HEK293 (cell line): ENCODE measurements around the gene CEP41.

Source experiments
- CTCF ChIA-PET: fragments of 350-600 bp; formaldehyde crosslinking; extraction: SDS; loops from one replicate; lab custom pipeline; 2021; ENCODE audit warnings: antibody characterized with exemption; lab: Yijun Ruan, JAX
- POLR2A ChIA-PET: fragments of 300-600 bp; formaldehyde crosslinking; extraction: SDS; loops from one replicate; lab custom pipeline; 2020; ENCODE audit warnings: antibody characterized with exemption, inconsistent platforms; lab: Yijun Ruan, JAX
- H3K27ac ChIP-seq: fragments of 200-500 bp; sonication (Bioruptor generic); 2 replicates; pipeline ENCODE4 v1.5.1; 2014; ENCODE audit warnings: low read depth, low read length, control low read depth, inconsistent platforms; ENCODE audit errors: extremely low read depth
- H3K36me3 ChIP-seq, 2 experiments: fragments of 200-500 bp in 1 of 2; sonication (Bioruptor generic) in 1 of 2; 1 replicate in 1 of 2; 2 replicates in 1 of 2; pipeline ENCODE4 v1.5.1; 2014 to 2017; ENCODE audit warnings: inconsistent platforms in 2 of 2, low read length in 2 of 2; ENCODE audit not compliant: control insufficient read depth in 2 of 2, insufficient read depth in 1 of 2
- H3K4me1 ChIP-seq: fragments of 200-500 bp; sonication (Bioruptor generic); 2 replicates; pipeline ENCODE4 v1.5.1; 2014; ENCODE audit warnings: mild to moderate bottlenecking, low read length, inconsistent platforms; ENCODE audit not compliant: control insufficient read depth, insufficient read depth
- H3K4me3 ChIP-seq: 2 replicates; pipeline ENCODE4 v1.5.1; 2011; ENCODE audit warnings: low read depth, mild to moderate bottlenecking, control low read depth, low read length, moderate library complexity
- H3K9me3 ChIP-seq: fragments of 200-500 bp; sonication (Bioruptor generic); 2 replicates; pipeline ENCODE4 v1.5.1; 2014; ENCODE audit warnings: low read depth, low read length, inconsistent platforms; ENCODE audit not compliant: control insufficient read depth, insufficient read depth
- KLF16 ChIP-seq: fragments of 450-650 bp; formaldehyde crosslinking; IDR thresholded peaks from 2 replicates; pipeline ENCODE4 v1.5.1; 2017; ENCODE audit warnings: missing biosample characterization, missing genetic modification characterization
- SALL2 ChIP-seq: fragments of 450-650 bp; formaldehyde crosslinking; IDR thresholded peaks from 2 replicates; pipeline ENCODE4 v1.5.0; 2017; ENCODE audit warnings: missing biosample characterization, mild to moderate bottlenecking, missing genetic modification characterization, borderline replicate concordance
- SP7 ChIP-seq: fragments of 450-650 bp; formaldehyde crosslinking; IDR thresholded peaks from 2 replicates; pipeline ENCODE4 v1.5.1; 2016; ENCODE audit warnings: missing biosample characterization, missing genetic modification characterization
- ZBTB48 ChIP-seq: fragments of 450-650 bp; formaldehyde crosslinking; IDR thresholded peaks from 2 replicates; pipeline ENCODE4 v1.5.1; 2016; ENCODE audit warnings: missing biosample characterization, missing genetic modification characterization
- ZFHX2 ChIP-seq: fragments of 450-650 bp; formaldehyde crosslinking; conservative IDR thresholded peaks from 2 replicates; pipeline ENCODE4 v1.5.1; 2016; ENCODE audit warnings: missing biosample characterization, missing genetic modification characterization
- ZNF148 ChIP-seq: fragments of 450-650 bp; formaldehyde crosslinking; IDR thresholded peaks from 2 replicates; pipeline ENCODE4 v1.5.0; 2017; ENCODE audit warnings: missing biosample characterization, missing genetic modification characterization, borderline replicate concordance
- ZNF175 ChIP-seq: fragments of 450-650 bp; formaldehyde crosslinking; IDR thresholded peaks from 2 replicates; pipeline ENCODE4 v1.5.1; 2016; ENCODE audit warnings: missing biosample characterization, missing genetic modification characterization
- ZNF416 ChIP-seq: fragments of 450-650 bp; formaldehyde crosslinking; IDR thresholded peaks from 2 replicates; pipeline ENCODE4 v1.5.1; 2016; ENCODE audit warnings: missing biosample characterization, missing genetic modification characterization
- ZNF530 ChIP-seq: fragments of 450-650 bp; formaldehyde crosslinking; IDR thresholded peaks from 2 replicates; pipeline ENCODE4 v1.5.1; 2016; ENCODE audit warnings: low read depth, missing biosample characterization, missing genetic modification characterization
- ZNF560 ChIP-seq: fragments of 450-650 bp; formaldehyde crosslinking; IDR thresholded peaks from 2 replicates; pipeline ENCODE4 v1.5.1; 2017; ENCODE audit warnings: missing biosample characterization, missing genetic modification characterization, borderline replicate concordance
- ZNF571 ChIP-seq: fragments of 450-650 bp; formaldehyde crosslinking; IDR thresholded peaks from 2 replicates; pipeline ENCODE4 v1.5.0; 2017; ENCODE audit warnings: missing biosample characterization, missing genetic modification characterization
- ZNF624 ChIP-seq: fragments of 450-650 bp; formaldehyde crosslinking; IDR thresholded peaks from 2 replicates; pipeline ENCODE4 v1.5.1; 2017; ENCODE audit warnings: missing biosample characterization, missing genetic modification characterization
- ZNF654 ChIP-seq: fragments of 450-650 bp; formaldehyde crosslinking; IDR thresholded peaks from 2 replicates; pipeline ENCODE4 v1.5.1; 2016; ENCODE audit warnings: low read depth, missing biosample characterization, missing genetic modification characterization
- ZNF768 ChIP-seq: fragments of 450-650 bp; formaldehyde crosslinking; IDR thresholded peaks from 2 replicates; pipeline ENCODE4 v1.5.1; 2018; ENCODE audit warnings: missing biosample characterization, mild to moderate bottlenecking, missing genetic modification characterization
- ZNF837 ChIP-seq: fragments of 450-650 bp; formaldehyde crosslinking; IDR thresholded peaks from 2 replicates; pipeline ENCODE4 v1.5.1; 2016; ENCODE audit warnings: missing biosample characterization, missing genetic modification characterization
- TF ChIP-seq, protein P1 (sequence below): fragments of 450-650 bp; formaldehyde crosslinking; IDR thresholded peaks from 2 replicates; pipeline ENCODE4 v1.5.1; 2017; ENCODE audit warnings: missing biosample characterization, missing genetic modification characterization
- TF ChIP-seq, protein P2 (sequence below): fragments of 450-650 bp; formaldehyde crosslinking; IDR thresholded peaks from 2 replicates; pipeline ENCODE4 v1.5.1; 2017; ENCODE audit warnings: missing biosample characterization, mild to moderate bottlenecking, missing genetic modification characterization, moderate library complexity
- TF ChIP-seq, protein P3 (sequence below): fragments of 450-650 bp; formaldehyde crosslinking; IDR thresholded peaks from 2 replicates; pipeline ENCODE4 v1.5.1; 2016; ENCODE audit warnings: missing biosample characterization, missing genetic modification characterization
- TF ChIP-seq, protein P4 (sequence below): fragments of 450-650 bp; formaldehyde crosslinking; IDR thresholded peaks from 2 replicates; pipeline ENCODE4 v1.5.1; 2016; ENCODE audit warnings: missing biosample characterization, missing genetic modification characterization
- TF ChIP-seq, protein P5 (sequence below): fragments of 450-650 bp; formaldehyde crosslinking; IDR thresholded peaks from 2 replicates; pipeline ENCODE4 v1.5.1; 2016; ENCODE audit warnings: missing biosample characterization, missing genetic modification characterization
- TF ChIP-seq, protein P6 (sequence below): fragments of 450-650 bp; formaldehyde crosslinking; IDR thresholded peaks from 2 replicates; pipeline ENCODE4 v1.5.1; 2016; ENCODE audit warnings: missing biosample characterization, missing genetic modification characterization

The CEP41 gene

DNA sequence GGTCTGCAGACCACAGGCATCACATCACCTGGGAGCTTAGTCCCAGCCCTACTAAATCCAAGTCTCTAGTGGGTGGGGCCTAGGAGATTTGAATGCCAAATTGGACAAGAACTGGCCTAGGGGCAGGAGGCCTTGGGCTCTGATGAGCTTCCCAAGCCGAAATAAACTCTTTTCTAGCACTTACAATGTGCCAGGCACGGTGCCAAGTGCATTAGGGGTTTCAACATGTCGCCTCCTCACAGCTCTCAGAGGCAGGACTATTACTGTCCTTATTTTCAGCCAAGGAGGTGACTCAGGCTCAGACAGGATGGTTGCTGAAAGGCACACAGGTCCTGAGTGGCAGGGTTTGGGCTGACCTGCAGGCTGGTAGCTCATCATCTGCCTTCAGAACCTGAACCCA lies 69.8 kb downstream of the CEP41 start (continued):
- TF ChIP-seq, protein P1, sequence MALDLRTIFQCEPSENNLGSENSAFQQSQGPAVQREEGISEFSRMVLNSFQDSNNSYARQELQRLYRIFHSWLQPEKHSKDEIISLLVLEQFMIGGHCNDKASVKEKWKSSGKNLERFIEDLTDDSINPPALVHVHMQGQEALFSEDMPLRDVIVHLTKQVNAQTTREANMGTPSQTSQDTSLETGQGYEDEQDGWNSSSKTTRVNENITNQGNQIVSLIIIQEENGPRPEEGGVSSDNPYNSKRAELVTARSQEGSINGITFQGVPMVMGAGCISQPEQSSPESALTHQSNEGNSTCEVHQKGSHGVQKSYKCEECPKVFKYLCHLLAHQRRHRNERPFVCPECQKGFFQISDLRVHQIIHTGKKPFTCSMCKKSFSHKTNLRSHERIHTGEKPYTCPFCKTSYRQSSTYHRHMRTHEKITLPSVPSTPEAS (tag by site-specific recombination) = no peak
- TF ChIP-seq ZNF560 (tag by site-specific recombination) (no peak), ZNF654 (tag by site-specific recombination) (no peak), ZNF837 (tag by site-specific recombination) (no peak), ZNF624 (tag by site-specific recombination) (no peak), SP7 (tag by site-specific recombination) (no peak), KLF16 (tag by site-specific recombination) (no peak)

DNA sequence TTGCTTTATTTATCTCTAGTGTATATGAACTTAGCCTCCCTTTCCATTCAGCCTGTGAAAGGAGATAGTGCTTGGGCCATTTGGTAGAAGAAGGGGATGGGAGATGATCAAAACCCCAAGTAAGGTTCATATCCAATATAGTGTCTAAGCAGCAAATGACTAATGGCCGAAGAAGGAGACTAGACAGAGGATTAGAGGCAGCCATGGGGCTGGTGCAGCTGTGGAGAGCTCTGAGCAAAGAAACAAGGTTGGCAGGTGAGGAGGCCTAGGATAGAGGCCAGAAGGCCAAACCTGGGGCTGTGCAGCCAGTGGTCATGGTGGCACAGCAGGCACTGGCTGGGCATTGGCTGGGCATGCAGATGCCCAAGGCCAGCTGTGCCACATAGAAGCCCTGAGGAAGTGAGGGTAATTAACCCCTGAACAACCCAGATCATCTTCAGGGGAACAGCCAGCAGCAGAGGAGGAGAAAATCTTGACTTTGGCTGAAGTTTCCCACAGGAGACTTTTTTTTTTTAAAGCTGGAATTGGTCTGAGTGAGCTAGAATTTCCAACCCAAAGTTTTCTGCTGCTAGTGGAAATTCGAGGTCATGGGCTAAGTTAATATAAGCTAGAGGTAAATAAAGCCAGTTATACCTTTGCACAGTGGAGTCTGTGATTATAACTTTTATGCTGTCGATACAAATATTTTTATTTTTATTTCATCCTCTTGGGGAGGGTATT lies 70.8 kb downstream of the CEP41 start:
- Histone ChIP-seq H3K4me3 (no peak overlapping the region), H3K9me3 (no peaks in the 10 kb centered on the region), H3K27ac (peak overlapping the region; percentile 17; the same call in 1 of the 2 replicates), H3K36me3 (no peaks in the 10 kb centered on the region), H3K4me1 (peaks cover 19% of the 10 kb centered on the region)
- CTCF ChIA-PET = no interaction called here
- POLR2A ChIA-PET = no interaction called here
- no peak for TF ChIP-seq SALL2 (tag by site-specific recombination)
- TF ChIP-seq ZFHX2 (tag by site-specific recombination) = no peak
- no peak for TF ChIP-seq ZNF530 (tag by site-specific recombination)
- no peak for TF ChIP-seq ZNF768 (tag by site-specific recombination)
- TF ChIP-seq ZNF148 (tag by site-specific recombination) = no peak
- TF ChIP-seq, protein P2, sequence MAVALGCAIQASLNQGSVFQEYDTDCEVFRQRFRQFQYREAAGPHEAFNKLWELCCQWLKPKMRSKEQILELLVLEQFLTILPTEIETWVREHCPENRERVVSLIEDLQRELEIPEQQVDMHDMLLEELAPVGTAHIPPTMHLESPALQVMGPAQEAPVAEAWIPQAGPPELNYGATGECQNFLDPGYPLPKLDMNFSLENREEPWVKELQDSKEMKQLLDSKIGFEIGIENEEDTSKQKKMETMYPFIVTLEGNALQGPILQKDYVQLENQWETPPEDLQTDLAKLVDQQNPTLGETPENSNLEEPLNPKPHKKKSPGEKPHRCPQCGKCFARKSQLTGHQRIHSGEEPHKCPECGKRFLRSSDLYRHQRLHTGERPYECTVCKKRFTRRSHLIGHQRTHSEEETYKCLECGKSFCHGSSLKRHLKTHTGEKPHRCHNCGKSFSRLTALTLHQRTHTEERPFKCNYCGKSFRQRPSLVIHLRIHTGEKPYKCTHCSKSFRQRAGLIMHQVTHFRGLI (tag by site-specific recombination) = no peak
- no peak for TF ChIP-seq ZNF416 (tag by site-specific recombination)
- TF ChIP-seq, protein P3, sequence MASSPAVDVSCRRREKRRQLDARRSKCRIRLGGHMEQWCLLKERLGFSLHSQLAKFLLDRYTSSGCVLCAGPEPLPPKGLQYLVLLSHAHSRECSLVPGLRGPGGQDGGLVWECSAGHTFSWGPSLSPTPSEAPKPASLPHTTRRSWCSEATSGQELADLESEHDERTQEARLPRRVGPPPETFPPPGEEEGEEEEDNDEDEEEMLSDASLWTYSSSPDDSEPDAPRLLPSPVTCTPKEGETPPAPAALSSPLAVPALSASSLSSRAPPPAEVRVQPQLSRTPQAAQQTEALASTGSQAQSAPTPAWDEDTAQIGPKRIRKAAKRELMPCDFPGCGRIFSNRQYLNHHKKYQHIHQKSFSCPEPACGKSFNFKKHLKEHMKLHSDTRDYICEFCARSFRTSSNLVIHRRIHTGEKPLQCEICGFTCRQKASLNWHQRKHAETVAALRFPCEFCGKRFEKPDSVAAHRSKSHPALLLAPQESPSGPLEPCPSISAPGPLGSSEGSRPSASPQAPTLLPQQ = no peak
- TF ChIP-seq, protein P4, sequence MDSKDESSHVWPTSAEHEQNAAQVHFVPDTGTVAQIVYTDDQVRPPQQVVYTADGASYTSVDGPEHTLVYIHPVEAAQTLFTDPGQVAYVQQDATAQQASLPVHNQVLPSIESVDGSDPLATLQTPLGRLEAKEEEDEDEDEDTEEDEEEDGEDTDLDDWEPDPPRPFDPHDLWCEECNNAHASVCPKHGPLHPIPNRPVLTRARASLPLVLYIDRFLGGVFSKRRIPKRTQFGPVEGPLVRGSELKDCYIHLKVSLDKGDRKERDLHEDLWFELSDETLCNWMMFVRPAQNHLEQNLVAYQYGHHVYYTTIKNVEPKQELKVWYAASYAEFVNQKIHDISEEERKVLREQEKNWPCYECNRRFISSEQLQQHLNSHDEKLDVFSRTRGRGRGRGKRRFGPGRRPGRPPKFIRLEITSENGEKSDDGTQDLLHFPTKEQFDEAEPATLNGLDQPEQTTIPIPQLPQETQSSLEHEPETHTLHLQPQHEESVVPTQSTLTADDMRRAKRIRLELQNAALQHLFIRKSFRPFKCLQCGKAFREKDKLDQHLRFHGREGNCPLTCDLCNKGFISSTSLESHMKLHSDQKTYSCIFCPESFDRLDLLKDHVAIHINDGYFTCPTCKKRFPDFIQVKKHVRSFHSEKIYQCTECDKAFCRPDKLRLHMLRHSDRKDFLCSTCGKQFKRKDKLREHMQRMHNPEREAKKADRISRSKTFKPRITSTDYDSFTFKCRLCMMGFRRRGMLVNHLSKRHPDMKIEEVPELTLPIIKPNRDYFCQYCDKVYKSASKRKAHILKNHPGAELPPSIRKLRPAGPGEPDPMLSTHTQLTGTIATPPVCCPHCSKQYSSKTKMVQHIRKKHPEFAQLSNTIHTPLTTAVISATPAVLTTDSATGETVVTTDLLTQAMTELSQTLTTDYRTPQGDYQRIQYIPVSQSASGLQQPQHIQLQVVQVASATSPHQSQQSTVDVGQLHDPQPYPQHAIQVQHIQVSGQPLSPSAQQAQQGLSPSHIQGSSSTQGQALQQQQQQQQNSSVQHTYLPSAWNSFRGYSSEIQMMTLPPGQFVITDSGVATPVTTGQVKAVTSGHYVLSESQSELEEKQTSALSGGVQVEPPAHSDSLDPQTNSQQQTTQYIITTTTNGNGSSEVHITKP (tag by site-specific recombination) = no peak
- TF ChIP-seq, protein P5, sequence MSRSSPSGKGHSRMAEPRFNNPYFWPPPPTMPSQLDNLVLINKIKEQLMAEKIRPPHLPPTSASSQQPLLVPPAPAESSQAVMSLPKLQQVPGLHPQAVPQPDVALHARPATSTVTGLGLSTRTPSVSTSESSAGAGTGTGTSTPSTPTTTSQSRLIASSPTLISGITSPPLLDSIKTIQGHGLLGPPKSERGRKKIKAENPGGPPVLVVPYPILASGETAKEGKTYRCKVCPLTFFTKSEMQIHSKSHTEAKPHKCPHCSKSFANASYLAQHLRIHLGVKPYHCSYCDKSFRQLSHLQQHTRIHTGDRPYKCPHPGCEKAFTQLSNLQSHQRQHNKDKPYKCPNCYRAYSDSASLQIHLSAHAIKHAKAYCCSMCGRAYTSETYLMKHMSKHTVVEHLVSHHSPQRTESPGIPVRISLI (tag by site-specific recombination) = no peak
- no peak for TF ChIP-seq ZNF654 (tag by site-specific recombination)
- TF ChIP-seq ZNF571 (tag by site-specific recombination) = no peak
- no peak for TF ChIP-seq ZBTB48 (tag by site-specific recombination)
- no peak for TF ChIP-seq ZNF175 (tag by site-specific recombination)
- TF ChIP-seq, protein P6, sequence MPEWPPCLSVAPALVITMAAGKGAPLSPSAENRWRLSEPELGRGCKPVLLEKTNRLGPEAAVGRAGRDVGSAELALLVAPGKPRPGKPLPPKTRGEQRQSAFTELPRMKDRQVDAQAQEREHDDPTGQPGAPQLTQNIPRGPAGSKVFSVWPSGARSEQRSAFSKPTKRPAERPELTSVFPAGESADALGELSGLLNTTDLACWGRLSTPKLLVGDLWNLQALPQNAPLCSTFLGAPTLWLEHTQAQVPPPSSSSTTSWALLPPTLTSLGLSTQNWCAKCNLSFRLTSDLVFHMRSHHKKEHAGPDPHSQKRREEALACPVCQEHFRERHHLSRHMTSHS (tag by site-specific recombination) = no peak
